Endometrial microvascular endothelial cells (primary cell): ENCODE measurements around the gene SH2D6. TPM values are rescaled to one million over a fixed set of nuclear protein-coding genes. Genes with fewer than 3 reads are reported as not detected.
"Not testable (repeated sequence)": the region's sequence is repeated elsewhere in the genome, so short reads cannot be mapped to it uniquely, and the experiment has no call there.

Experiments used
- in situ Hi-C: cut with HindIII; loops from 2 replicates; pipeline ENCODE4 v1.10.0; 2017; ENCODE audit warnings: low sequenced_read_pairs, low pct_unique_long_range_greater_than_20kb; ENCODE audit errors: inconsistent ontology term
- total RNA-seq: library from RNA; depleted of rRNA; stranded (reverse); fragments of >200 nt; gene quantifications from one replicate; pipeline ENCODE4 v1.2.3, GENCODE V29; 2015; ENCODE audit errors: inconsistent ontology term

Gene SH2D6
- total RNA-seq, 1 donor from 2014 or later = not detected

- in situ Hi-C loops = no loop called here
Measured at GRCh38 chr2:85453571-85453970, 35.1 kb downstream of the SH2D6 start.

DNA sequence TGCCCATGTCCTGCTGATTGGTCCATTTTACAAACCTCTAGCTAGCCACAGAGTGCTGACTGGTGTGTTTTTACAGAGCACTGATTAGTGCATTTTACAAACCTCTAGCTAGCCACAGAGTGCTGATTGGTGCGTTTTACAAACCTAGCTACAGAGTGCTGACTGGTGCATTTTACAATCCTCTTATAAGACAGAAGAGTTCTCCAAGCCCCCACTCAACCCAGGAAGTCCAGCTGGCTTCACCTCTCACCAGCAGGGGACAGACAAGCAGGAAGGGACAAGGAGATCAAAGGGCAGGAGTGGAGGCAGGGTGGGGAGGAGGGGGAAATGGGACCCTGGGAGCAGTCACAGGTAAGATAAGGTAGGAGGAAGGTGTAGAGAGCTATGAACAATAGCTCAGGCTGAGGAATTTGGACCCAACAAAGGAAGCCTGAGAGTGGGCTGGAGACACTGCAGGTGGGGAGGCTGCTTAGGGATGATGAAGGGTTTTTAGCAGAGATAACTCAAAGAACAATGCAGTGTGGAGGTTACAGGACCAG, 37.1 kb downstream of the SH2D6 start:
- in situ Hi-C loops = no loop called here

GRCh38 chr2:85457043-85457442, 38.5 kb downstream of the SH2D6 start:
- in situ Hi-C loops = no loop called here

GRCh38 chr2:85457877-85458316, 39.4 kb downstream of the SH2D6 start:
- in situ Hi-C loops = no loop called here

GRCh38 chr2:85458601-85459563, 40.4 kb downstream of the SH2D6 start:
- in situ Hi-C loops = no loop called here

- in situ Hi-C loops = no loop called here
Measured at GRCh38 chr2:85459771-85460170, 41.3 kb downstream of the SH2D6 start.

GRCh38 chr2:85462322-85462721, 43.8 kb downstream of the SH2D6 start:
- in situ Hi-C loops = no loop called here

GRCh38 chr2:85468096-85468703, 49.7 kb downstream of the SH2D6 start:
- in situ Hi-C loops = no loop called here

- in situ Hi-C loops = no loop called here
Measured at GRCh38 chr2:85468704-85469349, 50.3 kb downstream of the SH2D6 start.

GRCh38 chr2:85470850-85471800, 52.6 kb downstream of the SH2D6 start:
- in situ Hi-C loops = no loop called here

- in situ Hi-C loops = no loop called here
Measured at GRCh38 chr2:85472261-85472660, 53.7 kb downstream of the SH2D6 start.

DNA sequence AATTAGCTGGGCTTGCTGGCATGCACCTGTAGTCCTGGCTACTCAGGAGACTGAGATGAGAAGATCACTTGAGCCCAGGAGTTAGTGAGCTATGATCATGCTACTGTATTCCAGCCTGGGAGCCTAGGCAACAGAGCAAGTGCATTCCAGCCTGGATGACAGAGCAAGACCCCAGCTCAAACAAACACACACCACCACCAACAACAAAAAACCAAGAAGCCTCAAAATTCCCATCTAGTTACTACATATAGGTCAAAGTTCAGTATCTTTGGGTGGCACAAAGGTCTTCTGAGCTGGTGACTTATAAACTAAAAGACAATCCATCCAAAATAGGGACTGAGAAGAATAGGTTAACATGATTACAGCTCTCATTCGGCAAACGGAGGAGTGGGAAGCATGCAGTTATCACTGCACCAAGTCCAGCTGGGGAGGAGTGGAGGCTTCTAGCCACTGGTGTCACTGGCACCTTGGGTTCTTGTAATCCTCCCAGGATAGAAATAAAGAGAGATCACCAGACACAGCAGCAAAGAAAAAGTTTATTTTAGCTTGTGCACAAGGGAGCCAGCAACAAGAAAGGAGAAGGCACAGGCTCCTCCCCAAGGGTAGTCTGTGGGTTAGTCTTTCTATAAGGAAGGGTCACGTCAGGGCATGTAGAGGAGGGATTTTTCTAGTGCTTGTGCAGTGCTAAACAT, 57.4 kb downstream of the SH2D6 start:
- in situ Hi-C loops = no loop called here

GRCh38 chr2:85476624-85477023, 58.1 kb downstream of the SH2D6 start:
- in situ Hi-C loops = no loop called here

GRCh38 chr2:85477884-85478283, 59.4 kb downstream of the SH2D6 start:
- in situ Hi-C loops = no loop called here

DNA sequence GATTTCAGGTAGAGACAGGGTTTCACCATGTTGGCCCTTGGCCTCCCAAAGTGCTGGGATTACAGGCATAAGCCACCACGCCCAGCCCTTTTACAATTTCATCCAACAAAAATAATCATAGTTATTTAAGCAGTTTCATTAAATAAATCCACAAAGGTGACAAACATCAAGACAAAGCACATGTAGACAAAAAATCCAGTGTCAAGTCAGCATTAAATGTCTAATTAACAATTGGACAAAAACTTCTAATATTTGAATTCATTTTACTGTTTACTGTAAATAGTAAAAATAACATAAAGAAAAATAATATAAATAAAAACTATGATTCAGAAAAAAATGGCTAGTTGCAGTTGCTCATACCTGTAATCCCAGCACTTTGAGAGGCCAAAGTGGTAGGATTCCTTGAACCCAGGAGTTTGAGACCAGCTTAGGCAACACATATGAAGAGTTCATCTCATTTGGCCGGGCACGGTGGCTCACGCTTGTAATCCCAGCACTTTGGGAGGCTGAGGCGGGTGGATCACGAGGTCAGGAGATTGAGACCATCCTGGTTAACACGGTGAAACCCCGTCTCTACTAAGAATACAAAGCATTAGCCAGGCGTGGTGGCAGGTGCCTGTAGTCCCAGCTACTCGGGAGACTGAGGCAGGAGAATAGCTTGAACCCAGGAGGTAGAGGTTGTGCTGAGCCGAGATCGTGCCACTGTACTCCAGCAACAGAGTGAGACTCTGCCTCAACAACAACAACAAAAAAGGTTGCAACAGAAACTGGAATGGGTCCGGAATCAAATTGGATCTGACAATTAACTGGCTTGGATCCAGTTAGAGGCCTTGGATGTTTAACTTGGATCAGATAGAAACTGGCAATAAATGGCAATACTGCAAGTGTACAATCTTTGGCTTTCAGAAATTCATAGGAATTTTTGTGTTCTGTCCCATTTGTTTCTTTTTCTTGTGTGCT, 63.6 kb downstream of the SH2D6 start:
- in situ Hi-C loops = no loop called here

- in situ Hi-C loops = not testable (repeated sequence)
Measured at GRCh38 chr2:85484615-85485014, 66.1 kb downstream of the SH2D6 start.

GRCh38 chr2:85485815-85486214, 67.3 kb downstream of the SH2D6 start:
- in situ Hi-C loops = no loop called here
